ENCODE data around the gene VMP1.
"Not testable (repeated sequence)": the region's sequence is repeated elsewhere in the genome, so short reads cannot be mapped to it uniquely, and the experiment has no call there.

Gene VMP1

GRCh38 chr17:59756236-59756818 is 48.9 kb downstream of the VMP1 start:
- DNase-seq, result no peak

GRCh38 chr17:59757043-59757442 is 49.6 kb downstream of the VMP1 start:
- no peak for DNase-seq

GRCh38 chr17:59757470-59757869 is 50.0 kb downstream of the VMP1 start:
- no peak for DNase-seq

- DNase-seq, result no peak
Observed at GRCh38 chr17:59757881-59758385, 50.5 kb downstream of the VMP1 start.

- DNase-seq, result not testable (repeated sequence)
Observed at GRCh38 chr17:59758998-59759651, 51.7 kb downstream of the VMP1 start.

- DNase-seq, result no peak
Observed at GRCh38 chr17:59760160-59760559, 52.7 kb downstream of the VMP1 start.

- DNase-seq, result no peak
Observed at GRCh38 chr17:59761385-59762048, 54.1 kb downstream of the VMP1 start.

- no peak for DNase-seq
Observed at GRCh38 chr17:59762049-59762823, 54.8 kb downstream of the VMP1 start.

- DNase-seq, result no peak
Observed at GRCh38 chr17:59762824-59763374, 55.4 kb downstream of the VMP1 start.

- DNase-seq, result no peak
Observed at GRCh38 chr17:59763861-59764260, 56.4 kb downstream of the VMP1 start.

GRCh38 chr17:59764292-59764741 is 56.9 kb downstream of the VMP1 start:
- no peak for DNase-seq

GRCh38 chr17:59765038-59765437 is 57.6 kb downstream of the VMP1 start:
- no peak for DNase-seq

GRCh38 chr17:59766491-59766890 is 59.0 kb downstream of the VMP1 start:
- no peak for DNase-seq

- no peak for DNase-seq
Observed at GRCh38 chr17:59767176-59767575, 59.7 kb downstream of the VMP1 start.

- DNase-seq, result no peak
Observed at GRCh38 chr17:59769887-59770286, 62.4 kb downstream of the VMP1 start.

- DNase-seq, result no peak
Observed at GRCh38 chr17:59771093-59771492, 63.6 kb downstream of the VMP1 start.

- no peak for DNase-seq
Observed at GRCh38 chr17:59775786-59776350, 68.4 kb downstream of the VMP1 start.

- no peak for DNase-seq
Observed at GRCh38 chr17:59776577-59776976, 69.1 kb downstream of the VMP1 start.

- DNase-seq, result no peak
Observed at GRCh38 chr17:59777033-59777432, 69.6 kb downstream of the VMP1 start.

- DNase-seq, result no peak
Observed at GRCh38 chr17:59778996-59779395, 71.5 kb downstream of the VMP1 start.

GRCh38 chr17:59779521-59779920 is 72.1 kb downstream of the VMP1 start:
- DNase-seq, result no peak

GRCh38 chr17:59780548-59780947 is 73.1 kb downstream of the VMP1 start:
- DNase-seq, result not testable (repeated sequence)

Data from activated gamma-delta T cell treated with Interleukin-2 at 50 U/mL for 16 hours (primary cell).